Measurements from ENCODE around the gene ACVR1B. TPM values are rescaled to one million over a fixed set of nuclear protein-coding genes. Genes with fewer than 3 reads are reported as not detected.

The ACVR1B gene
- total RNA-seq, 1 donor from 2014 or later = 15.1 TPM

DNA sequence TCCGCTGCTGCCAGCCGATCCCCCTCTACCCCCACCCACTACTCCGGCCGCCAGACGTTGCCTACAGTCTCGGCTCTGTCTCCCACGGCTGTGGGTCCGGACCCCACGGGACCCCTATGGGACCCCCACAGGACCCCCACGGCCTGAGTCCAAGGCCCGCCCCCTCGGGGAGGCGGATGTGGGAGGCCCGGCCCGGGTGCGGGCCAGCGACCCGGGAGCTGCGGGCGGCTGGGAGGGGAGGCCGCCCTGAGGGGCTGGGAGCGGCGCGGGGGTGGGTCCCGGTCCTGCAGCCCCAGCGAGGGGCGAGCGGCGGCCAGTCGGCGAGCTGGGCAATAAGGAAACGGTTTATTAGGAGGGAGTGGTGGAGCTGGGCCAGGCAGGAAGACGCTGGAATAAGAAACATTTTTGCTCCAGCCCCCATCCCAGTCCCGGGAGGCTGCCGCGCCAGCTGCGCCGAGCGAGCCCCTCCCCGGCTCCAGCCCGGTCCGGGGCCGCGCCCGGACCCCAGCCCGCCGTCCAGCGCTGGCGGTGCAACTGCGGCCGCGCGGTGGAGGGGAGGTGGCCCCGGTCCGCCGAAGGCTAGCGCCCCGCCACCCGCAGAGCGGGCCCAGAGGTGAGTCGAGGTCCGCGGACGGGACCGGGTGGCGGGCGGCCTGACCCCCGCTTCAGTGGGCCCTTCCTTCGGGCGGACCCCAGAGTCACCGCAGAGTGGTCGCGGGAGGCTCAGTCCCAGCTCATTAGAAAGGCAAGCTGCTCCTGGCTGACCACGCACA is 44.2 kb upstream of the ACVR1B start, which contains the start of gene ACVRL1:
ACVRL1 (plus strand) TSS at position 422 of the 773 bp plus-strand sequence. CDS start 4,971 bp downstream, outside the sequence.
- peaks cover 6% of the 10 kb centered on the region for H3K27me3 ChIP-seq (ENCODE audit: control insufficient read depth, insufficient read depth, low read length)
- TF ChIP-seq, protein P1, sequence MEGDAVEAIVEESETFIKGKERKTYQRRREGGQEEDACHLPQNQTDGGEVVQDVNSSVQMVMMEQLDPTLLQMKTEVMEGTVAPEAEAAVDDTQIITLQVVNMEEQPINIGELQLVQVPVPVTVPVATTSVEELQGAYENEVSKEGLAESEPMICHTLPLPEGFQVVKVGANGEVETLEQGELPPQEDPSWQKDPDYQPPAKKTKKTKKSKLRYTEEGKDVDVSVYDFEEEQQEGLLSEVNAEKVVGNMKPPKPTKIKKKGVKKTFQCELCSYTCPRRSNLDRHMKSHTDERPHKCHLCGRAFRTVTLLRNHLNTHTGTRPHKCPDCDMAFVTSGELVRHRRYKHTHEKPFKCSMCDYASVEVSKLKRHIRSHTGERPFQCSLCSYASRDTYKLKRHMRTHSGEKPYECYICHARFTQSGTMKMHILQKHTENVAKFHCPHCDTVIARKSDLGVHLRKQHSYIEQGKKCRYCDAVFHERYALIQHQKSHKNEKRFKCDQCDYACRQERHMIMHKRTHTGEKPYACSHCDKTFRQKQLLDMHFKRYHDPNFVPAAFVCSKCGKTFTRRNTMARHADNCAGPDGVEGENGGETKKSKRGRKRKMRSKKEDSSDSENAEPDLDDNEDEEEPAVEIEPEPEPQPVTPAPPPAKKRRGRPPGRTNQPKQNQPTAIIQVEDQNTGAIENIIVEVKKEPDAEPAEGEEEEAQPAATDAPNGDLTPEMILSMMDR (IDR thresholded peaks at IDR 0.05; ENCODE audit: insufficient read depth, low read length, poor library complexity, severe bottlenecking) = no peak
- DNase-seq (ENCODE audit: low read depth) = no peak

DNA sequence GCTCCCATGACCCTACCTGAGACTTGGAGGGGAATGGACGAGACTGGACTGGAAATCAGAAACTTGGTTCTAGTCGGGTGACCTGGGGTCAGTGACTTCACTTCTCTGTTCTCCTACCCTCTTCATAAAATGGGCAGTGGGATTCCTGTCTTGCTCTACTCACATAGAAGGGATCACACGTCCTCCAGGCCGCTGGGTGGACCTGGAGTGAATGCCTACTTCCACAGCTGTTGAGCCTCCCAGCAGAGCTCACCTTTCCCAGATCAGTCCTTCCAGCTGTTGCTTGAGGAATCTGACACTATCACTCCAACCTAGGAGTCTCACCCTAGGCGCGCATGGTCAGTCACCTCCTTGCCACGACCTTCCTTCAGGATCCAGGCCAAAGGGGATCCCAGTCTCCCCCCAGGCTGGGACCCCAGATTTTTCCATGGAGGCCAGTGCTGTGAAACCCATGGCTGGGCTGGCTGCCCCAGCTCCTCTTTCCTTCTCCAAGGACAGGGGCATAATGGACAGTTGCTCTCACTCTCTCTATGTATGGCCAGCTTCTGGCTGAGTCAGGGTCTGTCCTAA is 43.6 kb upstream of the ACVR1B start:
- TF ChIP-seq, protein P1 (IDR thresholded peaks at IDR 0.05; ENCODE audit: insufficient read depth, low read length, poor library complexity, severe bottlenecking) = no peak
- Histone ChIP-seq H3K4me3 (ENCODE audit: low read depth, low read length) (peak overlapping the region; percentile 35), H3K27me3 (ENCODE audit: control insufficient read depth, insufficient read depth, low read length) (peaks cover 6% of the 10 kb centered on the region), H3K36me3 (ENCODE audit: control insufficient read depth, insufficient read depth, low read length) (no peaks in the 10 kb centered on the region)
- DNase-seq (ENCODE audit: low read depth) = no peak

More for the DNA sequence above, 44.2 kb upstream of the ACVR1B start, which contains the start of gene ACVRL1:
- Histone ChIP-seq H3K36me3 (ENCODE audit: control insufficient read depth, insufficient read depth, low read length) (no peaks in the 10 kb centered on the region), H3K4me3 (ENCODE audit: low read depth, low read length) (peak within 1 kb of the TSS; percentile 35)

- H3K27me3 ChIP-seq (ENCODE audit: control insufficient read depth, insufficient read depth, low read length) = peaks cover 6% of the 10 kb centered on the region
Observed at GRCh38 chr12:51908876-51909592, 42.5 kb upstream of the ACVR1B start.

GRCh38 chr12:51910168-51910567 is 41.3 kb upstream of the ACVR1B start:
- no peak for DNase-seq (ENCODE audit: low read depth)
- Histone ChIP-seq H3K36me3 (ENCODE audit: control insufficient read depth, insufficient read depth, low read length) (no peaks in the 10 kb centered on the region), H3K4me3 (ENCODE audit: low read depth, low read length) (no peak overlapping the region), H3K27me3 (ENCODE audit: control insufficient read depth, insufficient read depth, low read length) (peaks cover 7% of the 10 kb centered on the region)
- TF ChIP-seq, protein P1 (IDR thresholded peaks at IDR 0.05; ENCODE audit: insufficient read depth, low read length, poor library complexity, severe bottlenecking) = no peak

More at GRCh38 chr12:51908876-51909592, 42.5 kb upstream of the ACVR1B start:
- DNase-seq (ENCODE audit: low read depth) = no peak
- TF ChIP-seq, protein P1 (IDR thresholded peaks at IDR 0.05; ENCODE audit: insufficient read depth, low read length, poor library complexity, severe bottlenecking) = no peak
- H3K4me3 ChIP-seq (ENCODE audit: low read depth, low read length) = no peak overlapping the region
- no peaks in the 10 kb centered on the region for H3K36me3 ChIP-seq (ENCODE audit: control insufficient read depth, insufficient read depth, low read length)

GRCh38 chr12:51910691-51911090 is 40.8 kb upstream of the ACVR1B start:
- Histone ChIP-seq H3K27me3 (ENCODE audit: control insufficient read depth, insufficient read depth, low read length) (peaks cover 8% of the 10 kb centered on the region), H3K4me3 (ENCODE audit: low read depth, low read length) (no peak overlapping the region), H3K36me3 (ENCODE audit: control insufficient read depth, insufficient read depth, low read length) (no peaks in the 10 kb centered on the region)
- TF ChIP-seq, protein P1 (IDR thresholded peaks at IDR 0.05; ENCODE audit: insufficient read depth, low read length, poor library complexity, severe bottlenecking) = no peak
- no peak for DNase-seq (ENCODE audit: low read depth)

All from kidney epithelial cell (primary cell).